Heart left ventricle (tissue), 13 donors: Measurements from ENCODE around the gene MEIS2.

Experiments
- POLR2A ChIP-seq, 2 donors: fragments of 450-650 bp; IDR thresholded peaks; one replicate each; pipeline ENCODE4 v1.6.1; 2017; ENCODE audit warnings: antibody characterized with exemption in 2 of 2, mild to moderate bottlenecking in 2 of 2, moderate library complexity in 2 of 2
- TF ChIP-seq, protein P1 (sequence below), 12 donors: fragments of 200-600 bp; sonication (generic) in 4 of 12; IDR thresholded peaks; one replicate each; pipeline versions ENCODE4 v1.5.0 to v1.8.0; 2018 to 2022; ENCODE audit warnings: antibody characterized with exemption in 12 of 12, mild to moderate bottlenecking in 5 of 12
- donor health status: ischemic (EF 13 %, LVEDD 7.1; RV severe dilation, severe dysfunction).
- donor health status: DM: no; HTN: yes; CAD: no.
- donor health status: DM: no; HTN: no; CAD: no.
- donor health status: ischemic (EF 25% LVEDD 6.9; RV normal size, moderate dysfunction).
- donor health status: ischemic (EF 25% LVEDD 5.7; RV mildly dilated, moderate dysfunction).
- donor health status: ischemic (EF 35%, LVEDD 5.7; RV mildly dilated, moderate dysfunction).
- donor health status: nonischemic (EF 11% LVEDD 7.7; RV severe dilation, severe dysfunction).
- donor health status: DM: yes; HTN: yes; CAD: no.
- donor health status: PGD.
- donor health status: ischemic (EF 29% LVEDD 5.4; RV normal size, mild dysfunction).
- donor health status: nonischemic (EF 23%, LVEDD 6.1; RV moderate dilation, normal function).

- TF ChIP-seq, protein P1, sequence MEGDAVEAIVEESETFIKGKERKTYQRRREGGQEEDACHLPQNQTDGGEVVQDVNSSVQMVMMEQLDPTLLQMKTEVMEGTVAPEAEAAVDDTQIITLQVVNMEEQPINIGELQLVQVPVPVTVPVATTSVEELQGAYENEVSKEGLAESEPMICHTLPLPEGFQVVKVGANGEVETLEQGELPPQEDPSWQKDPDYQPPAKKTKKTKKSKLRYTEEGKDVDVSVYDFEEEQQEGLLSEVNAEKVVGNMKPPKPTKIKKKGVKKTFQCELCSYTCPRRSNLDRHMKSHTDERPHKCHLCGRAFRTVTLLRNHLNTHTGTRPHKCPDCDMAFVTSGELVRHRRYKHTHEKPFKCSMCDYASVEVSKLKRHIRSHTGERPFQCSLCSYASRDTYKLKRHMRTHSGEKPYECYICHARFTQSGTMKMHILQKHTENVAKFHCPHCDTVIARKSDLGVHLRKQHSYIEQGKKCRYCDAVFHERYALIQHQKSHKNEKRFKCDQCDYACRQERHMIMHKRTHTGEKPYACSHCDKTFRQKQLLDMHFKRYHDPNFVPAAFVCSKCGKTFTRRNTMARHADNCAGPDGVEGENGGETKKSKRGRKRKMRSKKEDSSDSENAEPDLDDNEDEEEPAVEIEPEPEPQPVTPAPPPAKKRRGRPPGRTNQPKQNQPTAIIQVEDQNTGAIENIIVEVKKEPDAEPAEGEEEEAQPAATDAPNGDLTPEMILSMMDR (IDR thresholded peaks at IDR 0.05) = no peak
- TF ChIP-seq POLR2A (IDR thresholded peaks at IDR 0.05) = no peak
Measured at GRCh38 chr15:37103163-37103435, 2.8 kb upstream of the MEIS2 start.
